ENCODE results near the gene PEAK1.

PEAK1 gene

GRCh38 chr15:77208241-77208640 is 211.7 kb downstream of the PEAK1 start:
- DNase-seq (ENCODE audit: extremely low read depth, low read depth): no peak
- H3K4me3 ChIP-seq (replicated peaks; ENCODE audit: low read depth, low read length): no peak overlapping the region
- TF ChIP-seq CTCF (IDR thresholded peaks at IDR 0.05; ENCODE audit: low read depth, low read length, missing control alignments): no peak

- no peak for DNase-seq (ENCODE audit: extremely low read depth, low read depth)
- TF ChIP-seq CTCF (IDR thresholded peaks at IDR 0.05; ENCODE audit: low read depth, low read length, missing control alignments): no peak
- H3K4me3 ChIP-seq (replicated peaks; ENCODE audit: low read depth, low read length): no peak overlapping the region
These were observed 218.2 kb downstream of the PEAK1 start for GRCh38 chr15:77201665-77202064.

- no peak for TF ChIP-seq CTCF (IDR thresholded peaks at IDR 0.05; ENCODE audit: low read depth, low read length, missing control alignments)
- H3K4me3 ChIP-seq (replicated peaks; ENCODE audit: low read depth, low read length): no peak overlapping the region
- DNase-seq (ENCODE audit: extremely low read depth, low read depth): no peak
These were observed 223.5 kb downstream of the PEAK1 start for GRCh38 chr15:77196381-77196780.

GRCh38 chr15:77195586-77195985 is 224.3 kb downstream of the PEAK1 start:
- no peak overlapping the region for H3K4me3 ChIP-seq (replicated peaks; ENCODE audit: low read depth, low read length)
- DNase-seq (ENCODE audit: extremely low read depth, low read depth): no peak
- TF ChIP-seq CTCF (IDR thresholded peaks at IDR 0.05; ENCODE audit: low read depth, low read length, missing control alignments): no peak

GRCh38 chr15:77192451-77192850 is 227.5 kb downstream of the PEAK1 start:
- no peak for DNase-seq (ENCODE audit: extremely low read depth, low read depth)
- no peak overlapping the region for H3K4me3 ChIP-seq (replicated peaks; ENCODE audit: low read depth, low read length)
- no peak for TF ChIP-seq CTCF (IDR thresholded peaks at IDR 0.05; ENCODE audit: low read depth, low read length, missing control alignments)

GRCh38 chr15:77191230-77191834 is 228.6 kb downstream of the PEAK1 start:
- no peak for TF ChIP-seq CTCF (IDR thresholded peaks at IDR 0.05; ENCODE audit: low read depth, low read length, missing control alignments)

More at GRCh38 chr15:77191230-77191834, 228.6 kb downstream of the PEAK1 start:
- H3K4me3 ChIP-seq (replicated peaks; ENCODE audit: low read depth, low read length): no peak overlapping the region
- no peak for DNase-seq (ENCODE audit: extremely low read depth, low read depth)

Data from HFF-Myc (cell line).